Spleen (tissue), 7 donors: ENCODE data around the gene HIVEP3.

Experiments
- CTCF ChIP-seq, 11 experiments: fragments of 200-600 bp in 7 of 11; fragments of 450-650 bp in 4 of 11; sonication (generic) in 4 of 11; IDR thresholded peaks in 8 of 11; conservative IDR thresholded peaks in 3 of 11; 1 replicate in 7 of 11; 2 replicates in 4 of 11; pipeline versions ENCODE4 v1.4.0 to v1.8.0; 2016 to 2021; ENCODE audit warnings: antibody characterized with exemption in 11 of 11, inconsistent platforms in 4 of 11, mild to moderate bottlenecking in 1 of 11
- POLR2A ChIP-seq, 3 donors: fragments of 450-650 bp; IDR thresholded peaks; one replicate each; pipeline ENCODE4 v1.5.1; 2017; ENCODE audit warnings: antibody characterized with exemption in 3 of 3, mild to moderate bottlenecking in 1 of 3
- donor health status: DM: no; HTN: no; CAD: no; lungs with moderate emphysema.
- donor health status: DM: no; HTN: no; CAD: no.
- donor health status: DM: no; HTN: no; CAD: no.

GRCh38 chr1:41468122-41468762, 450.5 kb downstream of the HIVEP3 start:
- TF ChIP-seq POLR2A (IDR thresholded peaks at IDR 0.05) (no peak), CTCF (IDR thresholded peaks at IDR 0.05 in 8 of 11, conservative IDR thresholded peaks at IDR 0.05 in 3 of 11) (no peak)
